ENCODE data around the gene ZNF33A.
"Not testable (repeated sequence)": the region's sequence is repeated elsewhere in the genome, so short reads cannot be mapped to it uniquely, and the experiment has no call there.

ZNF33A gene

DNA sequence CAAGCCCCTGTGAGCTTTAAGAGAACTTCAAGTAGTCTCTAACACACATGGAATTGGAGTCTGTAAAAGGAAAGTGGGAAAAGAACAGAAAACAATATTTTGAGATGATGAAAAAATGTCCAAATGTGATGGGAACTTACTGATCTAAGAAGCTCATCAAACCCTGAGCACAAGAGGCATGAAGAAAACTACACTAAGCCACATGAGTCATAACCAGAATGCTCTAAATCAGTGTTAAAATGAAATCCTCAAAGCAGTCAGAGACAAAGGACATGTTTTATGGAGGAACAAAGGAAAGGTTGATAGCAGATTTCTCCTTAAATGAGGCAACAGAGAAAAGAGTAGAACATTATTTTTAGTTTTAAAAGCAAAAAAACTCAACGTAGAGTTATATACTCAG, 37.2 kb downstream of the ZNF33A start:
- no peak for DNase-seq

DNA sequence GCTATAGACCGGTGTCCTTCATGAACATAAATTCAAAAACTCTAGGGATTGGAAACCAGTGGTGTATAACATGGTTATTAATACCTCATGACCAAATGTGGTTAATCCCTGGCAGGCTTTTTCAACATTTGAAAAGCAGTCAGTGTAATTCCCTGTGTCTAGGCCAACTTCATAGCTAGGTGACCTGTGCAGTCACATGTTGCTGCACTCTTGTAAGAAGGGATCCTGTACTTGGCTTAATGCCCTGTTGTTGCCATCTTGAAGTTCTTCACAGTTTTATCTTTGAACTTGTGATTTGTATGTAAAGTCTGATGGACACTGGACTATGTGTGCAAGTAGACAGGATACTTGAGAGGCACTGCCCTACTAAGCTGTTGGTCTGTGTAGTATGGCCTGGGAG, 39.7 kb downstream of the ZNF33A start:
- DNase-seq, result no peak

DNA sequence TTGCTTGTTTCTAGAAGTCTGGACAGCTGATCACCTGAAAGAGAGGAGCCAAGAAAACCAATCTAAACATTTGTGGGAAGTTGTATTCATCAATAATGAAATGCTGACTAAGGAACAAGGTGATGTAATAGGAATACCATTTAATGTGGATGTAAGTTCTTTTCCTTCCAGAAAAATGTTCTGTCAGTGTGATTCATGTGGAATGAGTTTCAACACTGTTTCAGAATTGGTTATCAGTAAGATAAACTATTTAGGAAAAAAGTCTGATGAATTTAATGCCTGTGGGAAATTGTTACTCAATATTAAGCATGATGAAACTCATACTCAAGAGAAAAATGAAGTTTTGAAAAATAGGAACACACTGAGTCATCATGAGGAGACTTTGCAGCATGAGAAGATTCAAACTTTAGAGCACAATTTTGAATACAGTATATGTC, 43.9 kb downstream of the ZNF33A start:
- DNase-seq, result no peak

DNA sequence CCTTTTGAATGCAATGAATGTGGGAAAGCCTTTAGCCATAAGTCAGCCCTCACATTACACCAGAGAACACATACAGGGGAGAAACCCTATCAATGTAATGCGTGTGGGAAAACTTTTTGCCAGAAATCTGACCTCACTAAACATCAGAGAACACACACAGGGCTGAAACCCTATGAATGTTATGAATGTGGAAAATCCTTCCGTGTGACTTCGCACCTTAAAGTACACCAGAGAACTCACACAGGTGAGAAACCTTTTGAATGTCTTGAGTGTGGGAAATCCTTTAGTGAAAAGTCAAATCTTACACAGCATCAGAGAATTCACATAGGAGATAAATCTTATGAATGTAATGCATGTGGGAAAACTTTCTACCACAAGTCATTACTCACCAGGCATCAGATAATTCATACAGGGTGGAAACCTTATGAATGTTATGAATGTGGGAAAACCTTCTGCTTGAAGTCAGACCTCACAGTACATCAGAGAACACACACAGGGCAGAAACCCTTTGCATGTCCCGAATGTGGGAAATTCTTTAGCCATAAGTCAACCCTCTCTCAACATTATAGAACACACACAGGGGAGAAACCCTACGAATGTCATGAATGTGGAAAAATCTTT, 44.9 kb downstream of the ZNF33A start:
- not testable (repeated sequence) for DNase-seq

DNA sequence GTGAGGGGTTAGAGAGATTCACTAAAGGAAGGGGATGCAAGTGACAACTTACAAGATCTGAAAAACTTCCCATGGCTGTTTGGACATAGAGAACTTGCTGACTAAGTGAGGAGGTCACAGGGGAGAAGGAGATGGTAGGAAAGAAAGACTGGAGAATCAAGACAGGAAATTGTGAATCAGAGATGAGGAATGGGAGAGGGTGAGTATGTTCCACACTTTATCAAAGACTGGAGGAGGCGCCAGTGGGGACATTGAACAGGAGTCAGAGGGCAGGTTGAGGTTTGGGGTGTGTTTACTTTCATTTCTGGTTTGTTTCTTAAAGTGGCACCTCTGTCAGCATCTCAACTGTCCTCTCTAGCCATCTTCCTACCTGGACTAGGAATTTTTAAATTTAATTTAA, 59.2 kb downstream of the ZNF33A start:
- not testable (repeated sequence) for DNase-seq

DNA sequence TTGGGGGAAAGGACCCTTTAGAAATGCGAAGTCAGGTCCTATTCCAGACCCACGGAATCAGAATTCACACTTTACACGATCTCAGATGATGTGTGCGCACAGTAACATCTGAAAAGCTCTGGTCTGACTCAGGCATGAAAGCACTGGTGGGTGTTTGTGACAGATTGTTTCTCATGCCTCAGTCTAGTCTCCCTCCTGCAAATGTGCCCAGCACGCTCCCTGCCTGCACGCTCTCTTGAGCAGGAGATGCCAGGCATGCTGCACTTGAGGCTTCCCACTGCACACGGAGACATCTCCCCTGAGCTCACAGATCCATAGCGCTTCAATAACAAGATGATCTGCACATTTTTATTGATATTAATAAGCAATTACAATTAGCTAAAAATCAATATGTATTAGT, 60.0 kb downstream of the ZNF33A start:
- no peak for DNase-seq

DNA sequence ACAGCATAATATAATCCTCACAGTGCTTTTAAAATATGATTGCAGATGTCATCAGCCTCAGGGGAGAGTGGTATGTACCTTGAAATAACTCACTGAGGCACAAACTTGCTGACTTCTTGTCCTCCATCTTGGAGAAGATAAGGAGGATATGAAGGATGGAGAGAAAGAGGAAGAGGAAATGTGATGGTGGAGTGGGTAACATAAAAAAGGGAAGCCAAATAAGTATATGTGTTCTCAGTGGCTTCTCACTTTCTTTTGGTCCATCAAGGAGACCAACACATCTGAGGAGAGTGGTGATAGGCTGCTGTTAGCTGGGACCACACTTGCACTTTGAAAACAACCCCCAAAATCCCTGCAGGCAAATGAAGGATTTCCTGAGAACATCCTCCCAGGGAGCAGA, 62.1 kb downstream of the ZNF33A start:
- DNase-seq, result no peak

DNA sequence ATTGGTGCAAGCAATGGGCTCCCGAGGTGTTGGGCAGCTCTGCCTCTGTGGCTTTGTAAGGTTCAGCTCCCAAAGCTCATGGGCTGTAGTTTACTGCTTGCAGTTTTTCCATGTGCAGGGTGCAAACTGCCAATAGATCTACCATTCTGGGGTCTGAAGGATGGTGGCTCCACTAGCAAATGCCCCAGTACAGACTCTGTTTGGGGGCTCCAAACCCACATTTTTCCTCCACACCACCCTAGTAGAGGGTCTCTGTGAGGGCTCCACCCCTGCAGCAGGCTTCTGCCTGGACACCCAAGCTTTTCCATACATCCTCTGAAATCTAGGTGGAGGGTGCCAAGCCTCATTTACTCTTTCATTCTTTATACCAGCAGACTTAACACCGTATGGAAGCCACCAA, 66.2 kb downstream of the ZNF33A start:
- DNase-seq, result no peak

DNA sequence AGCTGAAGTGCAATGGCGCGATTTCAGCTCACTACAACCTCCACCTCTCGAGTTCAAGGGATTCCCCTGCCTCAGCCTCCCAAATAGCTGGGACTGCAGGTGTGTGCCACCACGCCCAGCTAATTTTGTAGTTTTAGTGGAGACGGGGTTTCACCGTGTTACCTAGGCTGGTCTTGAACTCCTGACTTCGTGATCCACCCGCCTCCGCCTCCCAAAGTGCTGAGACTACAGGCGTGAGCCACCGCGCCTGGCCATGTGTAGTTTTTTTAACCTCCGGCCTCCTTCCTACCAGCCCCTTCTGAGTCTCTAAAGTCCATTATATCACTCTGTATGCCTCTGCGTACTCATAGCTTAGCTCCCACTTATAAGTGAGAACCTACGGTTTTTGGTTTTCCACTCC, 82.8 kb downstream of the ZNF33A start:
- DNase-seq, result not testable (repeated sequence)

DNA sequence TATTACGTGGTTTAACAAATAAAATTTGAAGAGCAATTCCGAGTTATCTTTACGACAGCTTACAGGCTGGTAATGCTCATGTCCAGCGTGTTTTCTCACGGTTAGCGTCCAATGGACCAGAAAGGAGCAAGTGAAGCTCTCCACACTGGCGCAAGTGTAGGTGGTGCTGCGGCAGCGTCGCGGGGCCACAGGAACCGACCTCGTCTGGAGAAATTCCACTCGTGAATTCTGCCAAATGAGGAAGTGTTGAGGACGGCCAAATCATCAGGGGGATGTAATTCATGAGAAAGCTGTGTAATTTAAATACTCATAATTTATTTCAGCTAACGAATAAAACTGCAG, 83.3 kb downstream of the ZNF33A start:
- DNase-seq, result no peak

DNA sequence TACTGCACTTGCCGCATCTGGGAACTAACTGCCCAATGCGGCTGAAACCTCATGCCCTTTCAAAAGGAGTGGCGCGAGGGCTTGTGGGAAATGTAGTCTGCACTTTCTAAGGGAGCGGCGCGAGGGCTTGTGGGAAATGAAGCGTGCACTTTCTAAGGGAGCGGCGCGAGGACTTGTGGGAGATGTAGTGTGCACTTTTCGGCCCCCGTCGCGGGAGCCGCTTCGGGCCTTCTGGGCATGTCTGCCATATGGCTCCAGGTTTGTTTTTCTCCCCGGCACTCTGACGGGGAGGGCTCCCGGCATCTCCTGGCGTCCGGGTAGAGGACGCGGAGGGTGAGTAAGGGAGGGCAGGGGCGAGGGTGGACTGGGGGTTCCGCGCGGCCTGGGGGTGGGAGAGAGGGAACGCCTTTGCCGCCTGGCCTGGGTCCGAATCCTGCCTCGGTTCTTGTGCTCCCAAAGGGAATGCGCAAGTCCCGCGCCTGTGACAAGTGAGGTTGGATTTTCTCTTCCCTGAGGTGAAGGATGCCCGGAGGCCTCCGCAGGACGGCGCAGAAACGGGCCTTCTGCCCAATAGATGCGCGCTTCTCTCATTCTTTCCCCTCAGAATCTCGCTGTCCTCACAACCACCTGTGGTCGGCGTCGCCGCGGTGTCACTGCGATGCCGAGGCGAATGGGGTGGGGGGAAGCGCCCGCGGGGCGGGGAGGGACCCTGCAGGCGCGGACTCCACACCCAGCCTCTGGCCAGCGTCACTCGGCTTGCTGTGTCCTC, 83.9 kb downstream of the ZNF33A start, which contains the start of gene ZNF37A:
TSS of gene ZNF37A (plus strand) at position 180 of the 769 bp plus-strand sequence. CDS start 2,281 bp downstream, outside the sequence.
- peak; percentile 89 to 92 for DNase-seq

DNA sequence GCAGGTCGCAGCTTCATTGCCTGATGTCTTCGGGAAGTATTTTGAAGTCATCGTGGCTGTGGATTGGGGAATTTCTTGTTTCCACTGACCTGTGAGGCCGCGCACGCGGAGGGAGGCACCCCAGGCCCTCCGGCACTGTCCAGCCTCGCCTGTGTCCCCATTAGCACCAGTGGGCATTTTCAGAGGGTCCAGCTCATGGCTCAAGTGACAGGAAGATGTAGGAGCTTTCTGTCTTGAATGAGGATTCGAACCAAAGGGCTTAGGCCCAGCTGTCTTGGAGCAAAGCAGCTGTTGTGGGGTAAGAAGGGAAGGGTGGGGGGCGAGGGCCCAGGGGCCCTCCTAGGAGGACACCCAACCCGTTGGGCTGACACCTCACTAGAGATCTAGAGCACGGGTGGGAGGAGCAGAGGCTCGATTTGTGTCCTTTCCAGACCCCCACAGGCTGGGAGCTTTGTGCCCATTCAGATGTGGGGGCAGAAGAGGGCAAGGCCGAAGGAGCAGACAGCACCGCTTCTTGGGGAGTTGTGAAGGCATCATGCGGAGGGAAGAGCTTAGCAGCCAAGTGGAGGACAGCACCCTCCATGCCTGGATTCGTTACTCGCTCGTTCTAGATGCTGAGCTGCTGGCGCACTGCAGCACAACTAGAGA, 84.6 kb downstream of the ZNF33A start:
- no peak for DNase-seq

DNA sequence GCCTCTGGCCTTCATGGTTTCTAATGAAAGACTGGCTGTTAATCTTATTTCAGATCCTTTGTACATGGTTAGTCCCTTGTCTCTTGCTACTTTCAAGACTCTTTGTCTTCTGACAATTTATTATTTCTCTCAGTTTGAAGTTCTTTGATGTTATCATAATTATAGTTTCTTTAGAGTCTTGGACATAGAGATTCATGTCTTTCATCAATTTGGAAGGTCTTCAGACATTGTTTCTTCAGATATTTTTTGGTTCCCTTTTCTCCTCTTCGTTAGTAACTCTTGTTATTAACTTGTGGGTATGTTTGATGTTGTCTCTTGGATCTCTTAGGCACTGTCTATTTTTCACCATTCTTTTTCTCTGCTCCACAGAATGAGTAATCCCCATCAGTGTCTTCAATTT, 92.4 kb downstream of the ZNF33A start:
- DNase-seq, result no peak

DNA sequence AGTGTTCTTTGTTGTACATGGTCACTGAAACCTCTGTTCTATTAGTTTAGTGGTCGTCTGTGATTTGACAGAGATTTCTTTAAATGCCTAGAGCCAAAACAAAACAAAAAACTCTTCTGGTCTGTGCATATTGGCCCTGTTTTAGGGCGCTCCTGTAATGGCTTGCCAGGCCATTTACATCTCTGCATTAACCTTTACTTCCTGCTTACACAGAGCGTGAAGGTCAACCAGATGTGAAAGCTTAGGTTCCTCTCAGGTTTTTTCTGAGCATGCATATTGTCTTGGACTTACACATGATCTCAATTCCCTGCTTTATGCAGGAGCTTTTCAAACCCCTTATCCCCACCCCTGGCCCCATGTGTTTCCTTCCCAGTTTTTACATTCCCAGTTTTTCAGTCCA, 93.3 kb downstream of the ZNF33A start:
- DNase-seq, result no peak

DNA sequence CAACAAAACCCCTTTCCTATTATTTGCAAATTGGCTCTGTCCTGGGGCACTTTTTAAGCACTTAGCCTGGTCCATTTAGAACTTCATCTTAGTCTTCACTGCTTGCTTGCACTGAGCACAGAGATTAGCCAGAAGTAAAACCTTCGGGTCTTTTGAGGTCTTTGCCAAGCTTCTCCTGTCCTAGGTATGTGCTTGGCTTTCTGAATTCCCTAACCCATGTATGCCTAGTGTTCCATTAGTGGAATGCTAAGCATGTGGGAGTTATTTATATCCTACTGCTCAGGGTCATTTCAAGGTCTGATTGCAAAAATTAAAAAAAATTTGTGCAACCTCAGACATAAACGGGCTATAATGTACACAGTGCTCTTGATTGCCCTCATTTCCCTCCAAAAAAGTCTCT, 101.7 kb downstream of the ZNF33A start:
- no peak for DNase-seq
